Fibroblast of skin of abdomen (primary cell): ENCODE data around the gene ADO.

ENCODE experiments used
- DNase-seq: peaks from one replicate; pipeline ENCODE4 v3.0.0-alpha.2; 2013

The ADO gene

DNA sequence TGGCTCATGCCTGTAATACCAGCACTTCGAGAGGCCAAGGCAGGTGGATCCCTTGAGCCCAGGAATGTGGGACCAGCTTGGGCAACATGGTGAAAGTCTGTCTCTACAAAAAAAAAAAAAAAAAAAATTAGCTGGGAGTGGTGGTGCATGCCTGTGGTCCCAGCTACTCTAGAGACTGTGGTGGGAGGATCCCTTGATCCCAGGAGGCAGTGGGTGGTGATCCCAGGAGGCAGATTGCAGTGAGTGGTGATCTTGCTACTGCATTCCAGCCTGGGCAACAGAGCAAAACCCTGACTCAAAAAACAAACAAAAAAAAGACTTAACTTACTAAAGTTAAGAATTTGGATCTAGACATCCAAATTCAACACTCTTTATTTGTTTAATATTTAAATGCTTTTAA lies 10.2 kb upstream of the ADO start:
- peak; percentile 38 for DNase-seq

DNA sequence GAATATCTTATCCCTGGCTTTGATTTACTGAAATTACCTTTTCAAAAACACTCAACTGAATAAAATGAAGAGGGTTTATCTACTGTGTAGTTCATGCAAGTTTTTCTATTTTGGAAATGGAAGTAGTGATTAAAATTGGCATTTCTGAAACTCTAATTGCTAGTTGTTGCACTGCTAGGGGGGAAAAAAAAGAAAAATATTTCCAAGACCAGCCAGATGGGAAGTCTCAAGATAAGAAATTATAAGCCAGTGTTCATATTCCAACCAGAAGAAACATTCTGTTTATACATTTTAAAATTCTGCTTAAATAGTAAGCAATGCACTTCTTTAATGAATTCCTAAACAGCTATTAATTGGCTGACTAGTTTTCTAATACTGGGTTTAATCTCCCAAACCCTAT lies 9.4 kb upstream of the ADO start:
- DNase-seq: no peak

DNA sequence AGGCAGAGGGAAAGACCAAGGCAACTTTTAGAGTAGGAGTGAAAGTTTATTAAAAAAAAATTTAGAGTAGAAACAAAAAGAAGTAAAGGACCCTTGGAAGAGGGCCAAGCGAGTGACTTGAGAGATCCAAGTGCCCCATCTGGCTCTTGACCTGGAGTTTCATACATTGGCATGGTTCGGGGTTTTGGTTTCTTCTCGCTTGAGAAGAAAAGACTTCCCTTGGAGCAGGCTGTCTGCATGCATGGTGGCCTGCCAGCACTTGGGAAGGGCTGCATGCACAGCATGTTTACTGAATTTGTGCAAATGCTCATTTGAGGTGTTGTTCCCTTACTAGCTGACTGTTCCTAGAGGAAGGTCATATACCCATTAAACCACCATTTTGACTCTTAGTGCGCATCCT lies 8.8 kb upstream of the ADO start:
- DNase-seq: no peak

DNA sequence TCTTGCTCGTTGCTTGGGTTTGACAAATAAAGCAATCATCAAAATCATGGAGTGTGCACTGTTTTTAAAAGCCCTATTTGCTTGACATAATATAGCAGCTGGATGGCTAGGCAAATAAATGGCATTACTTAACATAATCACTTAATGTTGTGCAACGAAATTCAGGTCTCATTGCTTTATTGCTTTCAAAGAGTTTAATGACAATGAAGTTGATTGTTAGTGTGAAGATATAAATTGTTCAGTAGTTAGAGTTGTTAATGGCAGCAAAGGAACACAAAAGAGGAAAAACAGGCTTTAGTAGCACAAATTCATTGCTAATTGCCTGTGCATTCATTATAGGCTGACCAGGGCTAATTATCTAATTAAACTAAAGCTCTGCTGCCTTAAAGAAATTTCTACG lies 7.6 kb upstream of the ADO start:
- no peak for DNase-seq

DNA sequence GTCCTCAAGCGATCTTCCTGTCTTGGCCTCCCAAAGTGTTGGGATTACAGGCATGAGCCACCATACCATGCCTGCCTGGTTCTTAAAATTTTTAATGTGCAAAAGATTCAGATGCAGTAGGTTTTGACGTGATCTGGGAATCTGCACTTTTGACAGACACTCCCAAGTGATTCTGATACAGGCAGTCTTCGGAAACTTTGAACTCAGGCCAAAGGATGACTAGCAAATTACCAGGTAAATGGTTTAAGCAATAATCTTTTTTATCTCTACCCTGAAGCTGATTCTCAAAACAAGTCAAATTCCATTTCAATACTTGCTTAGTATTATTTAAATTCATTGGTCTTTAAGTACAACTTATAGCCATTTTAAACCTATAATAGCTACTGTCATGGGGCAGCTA lies 2.6 kb upstream of the ADO start:
- no peak for DNase-seq

DNA sequence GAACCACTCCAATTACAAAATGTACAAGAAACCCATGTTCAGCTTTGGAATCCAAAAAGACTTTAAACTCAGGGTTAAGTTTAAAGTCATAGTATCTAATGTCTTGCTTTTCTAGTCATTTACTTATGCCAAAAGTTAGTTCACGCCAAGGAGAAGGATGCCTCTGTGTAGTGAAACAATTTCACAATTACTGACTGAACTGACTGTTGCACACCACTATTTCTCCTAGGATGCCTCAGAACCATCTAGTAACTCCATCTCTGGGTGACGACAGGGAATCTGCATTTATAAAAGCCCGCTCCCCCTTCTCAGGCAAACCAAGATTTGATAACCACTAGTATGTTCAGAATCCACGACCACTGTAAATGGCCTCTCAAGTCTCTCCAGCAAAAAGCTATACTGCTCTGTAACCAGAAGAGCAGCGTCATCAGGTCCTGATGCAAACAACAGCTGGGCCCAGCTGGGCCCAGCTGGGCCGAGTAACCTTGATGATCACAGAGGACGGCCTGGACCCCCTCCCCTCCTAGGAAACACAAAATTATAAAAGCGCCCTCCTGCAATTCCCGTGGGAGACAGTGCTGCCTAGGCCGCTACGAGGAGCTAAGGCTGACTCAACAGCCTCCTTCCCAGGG lies 680 bp upstream of the ADO start:
- no peak for DNase-seq

DNA sequence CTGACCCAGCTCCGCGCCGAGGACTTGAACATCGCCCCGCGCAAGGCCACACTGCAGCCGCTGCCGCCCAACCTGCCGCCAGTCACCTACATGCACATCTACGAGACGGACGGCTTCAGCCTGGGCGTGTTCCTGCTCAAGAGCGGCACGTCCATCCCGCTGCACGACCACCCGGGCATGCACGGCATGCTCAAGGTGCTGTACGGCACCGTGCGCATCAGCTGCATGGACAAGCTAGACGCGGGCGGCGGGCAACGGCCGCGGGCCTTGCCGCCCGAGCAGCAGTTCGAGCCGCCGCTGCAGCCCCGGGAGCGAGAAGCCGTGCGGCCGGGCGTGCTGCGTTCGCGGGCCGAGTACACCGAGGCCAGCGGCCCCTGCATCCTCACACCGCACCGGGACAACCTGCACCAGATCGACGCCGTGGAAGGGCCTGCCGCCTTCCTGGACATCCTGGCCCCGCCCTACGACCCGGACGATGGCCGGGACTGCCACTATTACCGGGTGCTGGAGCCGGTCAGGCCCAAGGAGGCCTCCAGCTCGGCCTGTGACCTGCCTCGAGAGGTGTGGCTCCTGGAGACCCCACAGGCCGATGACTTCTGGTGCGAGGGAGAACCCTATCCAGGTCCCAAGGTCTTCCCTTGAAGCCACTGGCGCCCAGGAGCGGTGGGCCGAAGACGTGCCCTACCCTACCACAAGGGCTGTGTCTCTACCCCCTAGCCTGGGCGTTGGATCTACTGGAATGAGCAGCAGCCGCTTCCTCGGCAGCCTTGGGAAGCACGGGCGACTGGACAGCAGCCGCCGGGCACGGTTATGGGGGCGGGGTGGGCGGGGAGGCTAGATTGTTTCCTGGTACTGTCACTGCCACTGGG lies 945 bp downstream of the ADO start:
- peak; percentile 39 for DNase-seq

DNA sequence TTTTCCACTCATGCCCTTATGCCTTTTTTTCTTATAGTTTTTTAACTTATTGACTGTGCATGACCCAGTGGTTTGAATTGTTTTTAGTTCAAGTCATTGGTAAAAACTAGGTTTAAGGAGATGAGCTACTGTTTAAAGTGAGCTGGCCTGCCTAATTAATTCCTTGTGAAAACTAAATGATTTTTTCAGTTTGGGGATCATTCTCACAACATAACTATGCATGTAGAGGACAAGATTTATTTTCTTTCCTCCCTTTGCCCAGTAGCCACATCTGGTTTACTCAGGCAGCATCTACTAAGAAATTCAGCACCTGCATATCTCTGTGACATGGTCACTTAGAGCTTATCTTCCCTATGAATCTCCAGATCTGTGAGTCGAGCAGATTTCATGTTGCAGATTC lies 1.7 kb downstream of the ADO start:
- peak; percentile 60 for DNase-seq

DNA sequence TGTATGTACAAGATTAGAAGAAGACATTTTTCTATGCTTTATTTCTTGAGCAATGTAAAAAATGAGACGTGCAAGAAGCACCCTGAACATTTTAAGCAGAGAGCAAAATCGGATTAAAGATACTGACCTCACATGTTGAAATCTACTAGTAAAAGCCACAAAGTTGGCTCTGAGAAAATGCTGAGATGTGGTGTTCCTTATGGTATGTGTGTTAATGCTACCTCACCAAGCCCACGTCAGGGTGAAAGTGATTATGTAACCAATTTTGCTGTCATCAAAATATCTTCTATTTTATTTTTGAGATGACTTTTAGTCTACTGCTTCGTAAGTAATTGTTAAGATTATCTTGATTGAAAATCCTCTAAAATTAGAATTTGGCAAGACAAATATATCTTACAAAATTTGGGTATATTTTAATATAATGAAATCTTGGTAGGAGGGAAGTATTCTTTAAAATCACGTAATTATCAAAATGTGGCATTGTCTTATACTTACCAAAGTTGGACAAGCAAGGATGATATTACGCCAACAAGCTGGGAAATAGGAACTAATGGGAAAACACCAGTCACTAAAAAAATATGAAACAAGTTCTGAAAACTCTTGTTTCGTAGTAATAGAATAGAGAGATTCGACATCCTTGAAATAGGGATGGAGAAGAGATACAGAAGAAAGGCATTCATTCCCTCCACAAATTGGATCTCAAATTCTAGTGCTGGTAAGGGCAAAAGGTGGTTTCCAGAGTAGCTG lies 5.8 kb downstream of the ADO start:
- peak; percentile 10 for DNase-seq

DNA sequence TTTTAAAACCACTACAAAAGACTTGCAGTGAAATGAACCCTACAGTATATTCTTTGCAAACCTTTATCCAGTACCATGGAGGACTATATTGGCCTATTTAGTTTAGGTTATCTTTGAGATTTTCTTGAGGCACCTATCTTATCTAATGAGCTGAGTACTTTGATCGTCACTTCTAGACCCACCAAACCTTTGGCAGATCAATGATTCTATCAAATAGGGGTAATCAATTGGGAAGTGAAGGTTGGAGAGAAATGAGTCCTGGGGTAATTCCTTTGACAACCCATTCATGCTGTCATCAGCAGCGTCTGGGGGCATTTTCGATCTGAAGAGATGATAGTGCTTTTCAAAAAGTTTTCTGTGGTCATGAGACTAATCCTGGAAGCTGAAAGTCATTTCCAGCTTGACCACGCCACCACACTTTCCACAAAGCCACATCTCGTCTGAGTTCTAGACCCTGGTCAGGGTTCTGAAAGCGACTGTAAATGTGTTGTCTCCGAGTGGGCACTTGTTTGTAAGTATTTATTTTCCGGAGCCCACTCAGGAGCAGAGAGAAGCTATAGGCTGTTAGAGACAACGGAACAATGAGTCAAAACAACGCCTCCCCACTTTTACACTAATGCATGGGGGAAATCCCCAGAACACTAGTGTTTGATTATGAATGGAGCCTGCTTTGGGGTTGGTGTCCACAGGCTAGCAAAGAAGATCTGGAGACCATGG lies 6.8 kb downstream of the ADO start:
- no peak for DNase-seq

DNA sequence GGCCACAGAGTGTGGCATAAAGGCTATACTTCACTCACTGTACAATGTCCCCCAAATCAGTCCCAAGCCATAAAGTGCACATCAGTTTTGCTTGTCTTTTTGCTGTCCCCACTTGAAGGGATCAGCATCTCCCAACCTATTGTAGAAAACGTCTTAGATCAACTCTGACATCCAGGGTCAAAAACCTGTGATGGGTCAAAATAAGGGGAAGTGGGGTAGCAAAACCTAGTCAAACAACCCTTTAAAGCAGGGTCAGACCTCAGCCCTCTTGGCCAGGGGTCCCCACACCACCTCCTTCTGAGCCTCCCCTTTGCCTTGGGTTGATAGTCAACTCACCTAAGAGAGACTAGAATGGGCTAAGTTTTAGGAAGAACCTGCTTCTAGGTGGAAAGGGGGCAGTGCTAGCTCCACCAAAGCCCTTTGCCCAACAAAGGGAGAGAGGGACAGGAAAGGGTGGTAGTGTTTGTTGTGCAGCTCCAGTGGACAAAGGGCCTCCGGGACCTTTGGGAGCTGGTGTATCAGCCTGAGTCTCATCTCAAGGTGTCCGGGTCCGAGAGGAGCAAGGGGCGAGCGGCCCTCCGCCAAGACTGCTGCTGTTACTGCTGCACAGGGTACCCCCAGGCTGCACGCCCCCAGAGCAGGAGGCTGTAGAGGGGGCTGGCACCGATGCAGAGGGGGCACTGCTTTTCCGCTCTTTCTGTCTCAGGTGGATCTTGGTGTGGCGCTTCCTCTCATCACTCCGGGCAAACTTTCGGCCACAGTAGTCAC lies 8.3 kb downstream of the ADO start:
- DNase-seq: no peak

DNA sequence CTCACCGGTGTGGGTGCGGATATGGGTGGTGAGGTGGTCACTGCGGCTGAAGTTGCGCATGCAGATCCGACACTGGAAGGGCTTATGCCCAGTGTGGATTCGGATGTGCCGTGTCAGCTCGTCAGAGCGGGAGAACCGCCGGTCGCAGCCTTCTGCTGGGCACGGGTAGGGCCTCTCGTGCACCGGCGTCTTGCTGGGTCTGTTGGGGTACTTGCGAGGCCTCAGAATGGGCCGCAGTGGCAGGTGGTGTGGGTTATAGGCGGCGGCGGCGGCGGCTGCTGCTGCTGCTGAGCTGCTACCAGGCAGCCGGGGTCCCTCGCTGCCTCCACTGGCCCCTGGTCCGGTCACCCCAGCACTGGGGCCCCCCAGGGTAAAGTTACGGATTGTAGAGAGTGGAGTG lies 8.9 kb downstream of the ADO start:
- DNase-seq: no peak

DNA sequence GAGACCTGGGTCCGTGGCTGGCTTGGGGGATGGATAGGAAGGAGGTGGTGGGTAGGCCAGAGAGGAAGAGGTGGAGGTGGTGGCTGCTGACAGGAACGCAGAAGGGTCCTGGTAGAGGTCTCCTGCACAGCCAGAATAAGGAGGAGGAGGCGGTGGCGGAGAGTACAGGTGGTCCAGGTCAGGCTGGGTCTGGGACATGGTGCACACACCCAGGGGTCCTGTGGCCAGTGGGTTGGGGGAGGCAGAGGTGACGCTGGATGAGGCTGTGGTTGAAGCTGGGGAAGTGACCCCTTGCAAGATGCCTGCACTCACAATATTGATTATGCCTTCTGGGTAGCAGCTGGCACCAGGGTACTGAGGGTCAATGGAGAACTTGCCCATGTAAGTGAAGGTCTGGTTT lies 9.5 kb downstream of the ADO start:
- DNase-seq: no peak

DNA sequence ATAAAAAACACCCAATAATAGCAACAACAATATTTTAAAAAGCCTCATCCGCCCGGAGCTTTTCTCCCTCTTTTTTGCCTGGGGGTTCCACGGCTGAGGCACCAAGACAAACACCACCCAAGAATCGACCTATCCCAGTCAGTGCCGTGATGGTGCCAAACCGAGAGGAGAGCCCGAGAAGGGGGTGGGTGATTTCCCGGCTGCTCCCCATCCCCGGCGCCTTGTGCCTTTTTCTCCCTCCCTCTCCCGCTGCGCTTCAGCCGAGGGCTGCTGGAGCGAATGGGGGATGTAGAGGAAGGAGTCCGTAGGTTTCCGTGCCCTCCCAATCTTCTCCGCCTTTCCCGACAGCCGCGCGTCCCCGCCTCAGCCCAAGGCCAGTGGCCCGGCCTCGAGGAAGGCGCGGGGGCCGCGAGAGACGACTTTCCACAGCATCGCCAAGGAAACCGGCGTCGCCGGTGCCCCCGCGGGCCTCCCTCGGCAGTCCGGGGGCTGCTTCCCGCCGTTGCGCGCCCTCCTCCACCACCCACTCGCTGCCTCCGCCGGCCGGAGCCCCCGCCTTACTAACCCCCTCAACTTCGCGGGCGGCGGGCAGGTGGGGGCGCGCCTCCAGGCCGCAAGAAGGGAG lies 10.3 kb downstream of the ADO start:
- DNase-seq: peak; percentile 12

DNA sequence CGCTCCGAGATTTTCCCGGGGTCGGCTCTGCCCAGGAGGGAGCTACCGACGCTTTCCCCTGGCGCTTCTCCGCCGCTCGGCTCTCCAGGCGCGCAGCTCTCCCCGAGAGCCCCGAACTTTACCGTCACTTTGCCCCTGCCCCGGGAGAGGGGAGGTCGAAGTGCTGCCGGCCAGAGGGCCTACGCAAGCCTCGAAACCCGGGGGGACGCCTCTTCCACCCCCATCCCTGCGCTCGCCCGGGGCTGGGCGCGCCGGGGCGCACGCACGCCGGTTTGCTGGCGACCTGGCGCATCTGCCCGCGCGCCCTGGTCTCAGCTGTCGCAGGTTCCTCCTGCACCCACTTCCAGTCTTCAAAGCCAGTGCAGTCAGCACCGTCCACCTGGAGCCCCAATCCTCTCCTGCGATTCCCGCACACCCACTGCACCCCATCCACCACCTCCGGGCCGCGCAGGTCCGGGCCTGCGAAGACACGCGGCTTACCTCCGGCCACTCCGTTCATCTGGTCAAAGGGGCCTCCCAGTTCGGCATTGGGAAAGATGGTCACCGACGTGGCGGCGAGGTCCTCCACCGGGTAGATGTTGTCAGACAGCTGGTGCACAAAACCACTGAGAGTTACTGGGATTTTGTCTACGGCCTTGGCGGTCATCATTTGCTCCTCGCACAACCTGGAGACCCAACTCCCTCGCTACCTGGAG lies 11.0 kb downstream of the ADO start:
- DNase-seq: peak; percentile 12

DNA sequence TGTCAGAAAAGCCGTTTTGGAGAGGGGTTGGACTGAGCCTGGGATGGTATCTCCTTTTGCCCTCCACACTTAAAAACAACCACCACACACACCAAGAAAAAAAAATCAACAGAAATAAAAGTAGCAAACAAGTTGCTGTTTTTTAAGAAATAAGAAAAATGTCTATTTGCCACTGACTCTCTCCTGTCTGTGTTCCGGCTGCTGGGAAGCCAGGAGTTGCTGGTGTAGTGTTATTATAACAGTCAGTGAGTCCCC lies 11.5 kb downstream of the ADO start:
- no peak for DNase-seq

DNA sequence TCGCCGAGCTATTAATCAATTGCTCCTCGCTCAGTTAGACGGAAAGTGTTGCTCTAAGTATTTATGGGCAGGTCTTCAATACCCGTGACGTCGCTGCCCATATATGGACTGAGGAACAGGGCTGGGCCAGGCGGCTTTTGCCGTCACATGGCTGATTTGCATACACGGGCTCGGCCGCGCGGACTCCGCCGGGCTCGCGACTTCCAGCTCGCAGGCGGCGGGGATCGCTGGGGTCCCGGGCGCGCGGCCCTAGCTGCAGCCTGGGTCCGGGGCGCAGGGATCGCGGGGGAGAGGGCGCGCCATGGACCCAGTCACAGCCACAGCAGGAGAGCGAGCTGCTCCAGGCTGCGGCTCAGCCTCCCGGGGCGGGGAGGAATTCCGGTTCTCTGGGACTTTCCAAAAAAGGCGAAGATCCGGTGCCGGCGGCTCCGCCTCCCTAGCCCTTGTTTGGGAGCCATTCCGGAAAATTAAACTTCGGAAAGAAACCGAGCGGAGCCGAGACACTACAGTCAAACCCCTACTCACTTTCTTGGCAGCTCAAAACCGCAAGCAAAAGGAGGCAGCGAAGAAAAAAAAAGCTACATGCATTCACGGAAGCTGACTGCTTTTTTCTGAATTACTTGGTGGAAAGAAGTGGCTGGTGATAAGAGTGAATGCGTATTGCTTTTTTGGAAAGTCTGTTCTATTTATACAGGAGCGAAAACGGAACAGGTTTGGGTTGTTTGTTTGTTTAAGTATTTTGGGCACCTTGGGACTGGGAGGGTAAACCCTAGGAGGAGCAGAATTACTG lies 12.0 kb downstream of the ADO start, which contains the start of gene EGR2:
TSS of gene EGR2 (minus strand) at position 36 of the 790 bp plus-strand sequence. CDS start 337 bp downstream, outside the sequence.
- DNase-seq: peak; percentile 95

DNA sequence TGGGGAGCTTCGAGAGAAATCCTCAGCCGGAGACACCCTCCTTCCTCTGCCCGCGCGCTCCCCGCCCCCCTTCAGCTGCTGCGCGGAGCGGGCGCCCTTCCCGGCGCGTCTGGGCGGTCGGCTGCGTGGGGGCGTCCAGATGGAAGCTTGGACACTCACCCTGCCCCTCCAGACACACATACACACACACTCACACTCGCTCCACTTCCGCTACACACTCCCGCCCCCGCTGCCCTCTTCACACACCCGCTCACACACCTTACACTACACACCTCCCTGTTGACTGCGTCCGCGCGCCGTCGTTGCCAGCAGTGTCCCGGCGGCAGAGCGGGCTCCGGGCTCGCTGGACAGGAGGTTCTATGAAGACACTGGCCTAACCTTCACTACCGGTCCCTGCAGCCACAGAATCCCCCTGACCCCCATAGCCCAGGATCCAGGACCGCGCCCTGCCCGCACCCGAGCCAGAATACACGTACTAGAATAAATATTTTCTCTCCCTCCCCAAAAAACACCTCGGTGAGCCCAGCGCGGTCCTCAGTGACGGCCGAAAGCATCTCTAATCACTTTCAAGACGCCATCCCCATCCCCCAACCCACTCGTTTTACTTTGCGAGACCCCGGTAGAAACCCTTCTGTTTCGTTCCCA lies 12.7 kb downstream of the ADO start:
- DNase-seq: peak; percentile 36

DNA sequence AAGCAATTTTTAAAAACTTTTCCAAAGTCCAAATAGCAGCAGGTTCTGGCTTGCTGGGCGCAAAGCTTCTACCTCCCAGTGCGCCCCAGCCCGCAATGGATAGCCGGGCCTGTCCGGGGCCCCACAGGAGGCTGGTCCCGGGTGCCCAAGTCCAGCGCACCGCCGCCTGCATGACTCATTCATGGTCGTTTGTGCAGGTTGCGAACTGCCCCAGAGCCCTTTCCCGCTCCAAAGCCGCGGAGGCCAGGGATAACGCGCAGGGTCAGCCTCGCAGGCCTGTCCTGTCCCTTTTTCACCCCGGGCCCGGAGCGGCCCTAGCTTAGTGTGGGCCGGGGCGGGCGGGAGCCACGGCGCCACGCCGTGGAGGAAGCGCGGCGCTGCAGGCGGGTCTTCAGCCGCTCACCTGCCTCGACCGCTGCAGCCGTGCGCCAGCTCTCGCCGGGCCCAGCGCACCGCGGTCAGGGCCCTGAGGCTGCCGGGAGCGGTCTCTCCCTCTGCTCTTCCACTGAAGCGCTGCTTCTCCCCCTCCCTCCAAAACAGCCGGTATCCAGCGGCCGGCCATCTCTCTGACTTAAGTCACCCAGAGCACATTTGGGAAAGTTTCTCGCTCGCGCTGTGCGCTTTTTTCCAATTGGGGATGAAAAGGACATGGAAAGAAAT lies 13.4 kb downstream of the ADO start:
- DNase-seq: peak; percentile 63
